Measurements from ENCODE around the gene C10orf143. TPM values are rescaled to one million over a fixed set of nuclear protein-coding genes. Genes with fewer than 3 reads are reported as not detected.

C10orf143 gene
- total and polyA plus RNA-seq, 2 of the 4 experiments (the other 2 are of a cell fraction): 0.36 to 0.60 TPM

GRCh38 chr10:130018730-130019185, 91.9 kb downstream of the C10orf143 start:
- no peak overlapping the region for H3K9ac ChIP-seq (ENCODE audit: low read depth, low read length)
- no peaks in the 10 kb centered on the region for H3K36me3 ChIP-seq (ENCODE audit: control insufficient read depth, insufficient read depth, low read length)
- H2BK5ac ChIP-seq (ENCODE audit: low read depth, low read length, poor library complexity, severe bottlenecking): no peak overlapping the region
- no peak overlapping the region for H3K23ac ChIP-seq (ENCODE audit: low read depth, low read length)
- H2AK9ac ChIP-seq (replicated peaks; ENCODE audit: low read depth, low read length, poor library complexity): no peak overlapping the region
- ATAC-seq (ENCODE audit: low read depth) (no peak), DNase-seq (no peak)
- WGBS, 2 experiments (ENCODE audit: extremely low coverage in 2 of 2, insufficient read length in 1 of 2): 85% methylated on average over 5 of the region's 7 CpGs; no CpG with 5 or more reads in 1 of the 2 experiments
- peaks cover 4% of the 10 kb centered on the region; the same call in 1 of the 2 replicates for H3K4me1 ChIP-seq (ENCODE audit: control insufficient read depth, insufficient read depth, low read length)
- H3K27ac ChIP-seq (ENCODE audit: insufficient read depth, low read length): no peak overlapping the region
- no peak overlapping the region for H4K5ac ChIP-seq (ENCODE audit: low read depth, low read length)
- no TSS peak for BruUV-seq (replicated peaks)
- H4K91ac ChIP-seq (ENCODE audit: insufficient read depth, low read depth, low read length): no peak overlapping the region
- H3K9me3 ChIP-seq (ENCODE audit: control insufficient read depth, insufficient read depth, low read length): no peaks in the 10 kb centered on the region; the same call in 1 of the 2 replicates
- H3K27me3 ChIP-seq (ENCODE audit: control insufficient read depth, insufficient read depth, low read length): no peaks in the 10 kb centered on the region
- no peak overlapping the region for H2AK5ac ChIP-seq (ENCODE audit: low read depth, low read length)
- CTCF ChIA-PET: no interaction called here
- no peak overlapping the region for H2BK120ac ChIP-seq (ENCODE audit: low read depth, low read length)
- H3K56ac ChIP-seq (ENCODE audit: extremely low read depth, insufficient read depth, low read length): no peak overlapping the region
- H4K20me1 ChIP-seq (ENCODE audit: insufficient read depth, low read length): no peaks in the 10 kb centered on the region
- dilution Hi-C loops (cut with HindIII; ENCODE audit: low sequenced_read_pairs, unreplicated experiment): no loop called here
- H3K9me1 ChIP-seq (ENCODE audit: insufficient read depth, low read length): no peaks in the 10 kb centered on the region
- no peak overlapping the region for H4K8ac ChIP-seq (ENCODE audit: low read depth in 2 of 2, low read length in 2 of 2)
- no peak overlapping the region for H3K4me2 ChIP-seq (ENCODE audit: low read depth, low read length)
- no peak overlapping the region for H2BK15ac ChIP-seq (ENCODE audit: low read depth, low read length)
- in situ Hi-C loops (cut with MboI; ENCODE audit: low sequenced_read_pairs): no loop called here
- POLR2A ChIA-PET (ENCODE audit: unreplicated experiment): no interaction called here
- H3K18ac ChIP-seq (ENCODE audit: low read depth, low read length): no peak overlapping the region
- no peak overlapping the region for H3K4me3 ChIP-seq (ENCODE audit: insufficient read depth, low read depth, low read length)
- intact Hi-C loops (cut with micrococcal nuclease): no loop called here
- TF ChIP-seq CTCF (conservative IDR thresholded peaks at IDR 0.05; ENCODE audit: low read depth, low read length) (no peak), MXI1 (IDR thresholded peaks at IDR 0.05; ENCODE audit: borderline replicate concordance, low read depth, low read length) (no peak), CEBPB (IDR thresholded peaks at IDR 0.05; ENCODE audit: low read depth, low read length) (no peak), RAD21 (IDR thresholded peaks at IDR 0.05; ENCODE audit: low read length) (no peak), MAZ (IDR thresholded peaks at IDR 0.05; ENCODE audit: borderline replicate concordance, low read depth, low read length) (no peak), ELK1 (IDR thresholded peaks at IDR 0.05; ENCODE audit: borderline replicate concordance, low read depth, low read length) (no peak), USF2 (IDR thresholded peaks at IDR 0.05; ENCODE audit: low read depth, low read length) (no peak), POLR2A (IDR thresholded peaks at IDR 0.05; ENCODE audit: low read depth, low read length) (no peak), NFE2L2 (IDR thresholded peaks at IDR 0.05; ENCODE audit: low read depth, low read length) (no peak), FOS (IDR thresholded peaks at IDR 0.05; ENCODE audit: low read depth, low read length) (no peak), MAFK (IDR thresholded peaks at IDR 0.05; ENCODE audit: low read depth, low read length) (no peak), RFX5 (IDR thresholded peaks at IDR 0.05; ENCODE audit: low read depth, low read length) (no peak), SMC3 (IDR thresholded peaks at IDR 0.05; ENCODE audit: low read depth, low read length) (no peak)
- H3K79me1 ChIP-seq (ENCODE audit: low read depth in 1 of 2, low read length in 2 of 2): no peaks in the 10 kb centered on the region
- H3K4ac ChIP-seq (ENCODE audit: low read depth, low read length): no peak overlapping the region
- H2AFZ ChIP-seq (replicated peaks; ENCODE audit: low read length, poor library complexity): peak overlapping the region; percentile 5
- H2BK20ac ChIP-seq (ENCODE audit: low read depth, low read length): no peak overlapping the region
- H3K14ac ChIP-seq (replicated peaks; ENCODE audit: low read depth, low read length): no peak overlapping the region
